ENCODE measurements around the gene RIC8B.
"Not testable (repeated sequence)": the region's sequence is repeated elsewhere in the genome, so short reads cannot be mapped to it uniquely, and the experiment has no call there.

The RIC8B gene

DNA sequence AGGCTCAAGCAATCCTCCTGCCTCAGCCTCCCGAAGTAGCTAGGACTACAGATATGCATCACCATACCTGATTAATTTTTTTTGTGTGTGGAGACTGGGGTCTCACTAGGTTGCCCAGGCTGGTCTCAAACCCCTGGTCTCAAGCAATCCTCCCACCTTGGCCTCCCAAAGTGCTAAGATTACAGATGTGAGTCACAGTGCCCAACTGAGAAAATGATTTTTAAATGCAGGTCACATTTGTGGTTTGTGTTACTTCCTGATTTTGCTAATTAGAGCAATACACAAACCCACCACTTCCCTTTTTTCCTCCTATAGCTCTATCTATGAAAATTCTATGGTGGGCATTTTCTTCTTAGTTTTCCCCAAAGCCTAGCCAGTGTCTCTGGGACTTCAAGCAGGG is 135.7 kb downstream of the RIC8B start:
- no peak for DNase-seq

DNA sequence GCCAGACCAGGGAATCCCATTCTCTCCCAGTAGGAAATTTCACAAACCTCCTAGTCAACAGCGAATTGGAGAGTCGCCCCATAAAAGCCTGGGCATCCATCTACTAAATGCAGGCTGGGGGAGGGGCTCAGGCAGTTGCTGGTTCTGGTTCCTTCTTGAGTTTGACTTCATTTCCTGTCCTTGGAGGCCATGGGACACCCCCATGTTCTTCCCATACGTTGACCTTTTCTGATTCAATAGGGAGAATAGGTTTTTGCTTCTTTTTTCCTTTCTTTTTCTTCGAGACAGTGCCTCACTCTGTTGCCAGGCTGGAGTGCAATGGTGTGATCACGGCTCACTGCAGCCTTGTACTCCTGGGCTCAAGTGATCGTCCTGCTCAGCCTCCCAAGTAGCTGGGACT is 137.1 kb downstream of the RIC8B start:
- DNase-seq: no peak

DNA sequence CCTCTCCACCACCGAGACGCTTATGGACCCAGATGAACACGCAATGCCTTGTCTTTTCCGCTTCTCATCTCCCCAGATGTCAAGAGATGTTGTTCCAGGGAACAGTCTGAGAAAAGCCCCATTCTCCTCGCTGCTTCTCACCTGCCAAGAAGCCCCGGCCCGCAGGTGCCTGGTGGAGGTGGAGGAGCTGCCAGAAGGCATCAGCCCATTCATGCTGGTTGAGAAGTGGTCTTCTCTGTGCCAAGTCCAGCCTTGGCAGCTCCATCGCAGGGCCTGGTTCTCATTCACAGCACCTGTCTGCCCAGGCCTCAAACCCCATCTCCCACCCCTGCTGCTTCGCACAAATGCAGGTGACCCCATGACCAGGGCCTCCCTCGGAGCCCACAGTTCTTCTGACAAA is 139.0 kb downstream of the RIC8B start:
- DNase-seq: no peak

DNA sequence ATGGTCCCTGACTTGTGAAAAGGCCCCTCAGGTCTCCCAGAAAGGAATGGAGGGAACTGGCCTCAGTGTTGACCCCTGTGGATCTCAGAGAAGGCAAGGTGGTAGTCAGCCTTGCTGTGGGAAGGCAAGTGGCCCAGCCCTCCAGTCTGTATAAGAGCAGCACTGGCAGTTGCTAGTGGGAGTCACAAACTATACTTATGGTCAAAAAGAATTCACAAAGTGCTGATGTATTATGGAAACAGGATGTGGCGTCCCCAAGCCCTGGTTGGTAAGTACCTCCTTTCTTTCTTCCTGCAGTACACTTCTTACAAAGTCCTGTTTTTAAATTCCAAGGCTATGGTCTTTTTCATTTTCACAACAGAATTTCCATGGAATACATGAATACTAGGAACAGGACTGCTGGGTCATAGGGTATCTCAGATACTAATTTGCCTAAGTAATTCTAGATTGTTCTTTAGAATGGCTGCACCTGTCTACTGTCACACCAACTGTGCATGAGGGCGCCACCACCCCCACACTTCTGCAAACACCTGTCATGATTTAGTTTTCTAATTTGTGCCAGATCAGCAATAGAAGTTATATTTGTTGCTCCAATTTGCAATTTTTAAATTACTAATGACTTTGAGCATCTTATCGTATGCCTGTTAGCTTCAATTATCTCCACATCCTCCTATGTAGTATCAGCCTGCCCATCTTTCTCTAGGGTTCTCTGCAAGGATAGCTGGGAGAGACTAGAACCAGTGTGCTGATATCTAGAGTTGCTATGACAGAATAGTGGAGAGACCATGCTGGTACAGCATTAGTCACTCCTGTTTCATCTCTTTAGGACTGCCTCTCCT is 140.5 kb downstream of the RIC8B start:
- DNase-seq: no peak

DNA sequence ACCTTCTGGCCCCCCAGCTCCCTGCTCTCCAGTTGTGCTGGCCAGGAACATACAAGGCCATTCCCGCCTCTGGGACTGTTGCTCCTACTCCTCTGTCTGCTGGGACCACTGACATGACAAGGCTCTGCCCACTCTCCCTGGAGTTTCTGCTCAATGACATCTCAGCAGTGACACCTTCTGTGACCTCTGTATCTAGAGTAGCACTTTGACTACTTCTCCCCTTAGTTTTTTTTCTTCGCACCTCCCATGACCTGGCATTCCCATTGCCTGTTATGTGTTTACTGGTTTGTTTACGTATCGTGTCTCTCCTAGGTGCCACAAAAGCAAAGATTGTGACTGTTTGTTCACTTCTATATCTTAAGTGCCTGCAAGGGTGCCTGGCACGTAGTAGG is 141.1 kb downstream of the RIC8B start:
- no peak for DNase-seq

- DNase-seq: no peak
Observed at GRCh38 chr12:106917503-106917902, 143.0 kb downstream of the RIC8B start.

DNA sequence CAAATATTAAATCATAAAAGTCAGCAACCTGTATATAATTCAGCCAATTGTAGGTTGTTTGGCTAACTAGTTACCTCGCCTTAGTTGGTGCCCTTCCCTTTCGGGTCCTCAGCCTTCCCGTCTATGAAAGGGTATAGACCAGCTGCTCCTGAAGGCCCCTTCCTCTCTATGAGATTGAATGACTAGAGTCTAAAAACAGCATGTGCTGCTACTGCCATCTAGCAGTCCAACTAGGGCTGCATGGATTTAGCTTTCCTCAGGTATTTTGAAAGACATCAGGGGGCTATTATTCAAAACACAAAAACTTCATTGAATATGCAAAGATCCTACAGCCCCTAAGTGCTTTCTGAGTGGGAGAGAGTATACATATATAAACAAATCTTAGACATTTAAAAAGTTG is 144.3 kb downstream of the RIC8B start:
- peak; percentile 35 to 59 for DNase-seq

DNA sequence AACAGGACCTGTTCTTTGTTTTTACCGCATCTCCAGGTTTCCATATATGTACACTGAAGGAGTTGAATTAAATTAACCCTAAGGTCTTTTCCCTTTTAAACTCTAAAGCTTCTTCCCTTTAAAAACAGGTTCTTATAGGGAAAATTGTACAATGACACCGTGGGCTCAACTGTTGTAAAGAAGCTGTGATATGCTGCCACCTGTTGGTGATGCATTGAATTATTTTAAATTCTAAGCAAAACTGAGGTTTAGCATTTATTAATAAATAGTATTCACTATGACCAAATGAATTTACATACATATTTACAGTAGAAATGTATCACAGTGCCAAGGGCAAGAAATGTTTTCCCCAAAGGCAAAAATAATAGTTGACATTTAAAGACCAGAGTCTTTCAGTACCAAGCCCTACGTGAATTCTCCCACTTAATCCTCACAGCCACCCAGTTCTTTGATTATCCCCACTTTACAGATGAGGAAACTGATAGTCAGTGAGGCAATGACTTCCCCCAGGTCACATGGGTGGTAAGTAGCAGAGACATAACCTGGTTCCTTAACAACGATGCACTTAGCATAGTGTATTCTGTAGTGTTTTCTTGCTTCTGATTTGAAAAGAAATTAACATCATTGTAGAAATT is 145.5 kb downstream of the RIC8B start:
- peak in 1 of 2 experiments; percentile 43 for DNase-seq

DNA sequence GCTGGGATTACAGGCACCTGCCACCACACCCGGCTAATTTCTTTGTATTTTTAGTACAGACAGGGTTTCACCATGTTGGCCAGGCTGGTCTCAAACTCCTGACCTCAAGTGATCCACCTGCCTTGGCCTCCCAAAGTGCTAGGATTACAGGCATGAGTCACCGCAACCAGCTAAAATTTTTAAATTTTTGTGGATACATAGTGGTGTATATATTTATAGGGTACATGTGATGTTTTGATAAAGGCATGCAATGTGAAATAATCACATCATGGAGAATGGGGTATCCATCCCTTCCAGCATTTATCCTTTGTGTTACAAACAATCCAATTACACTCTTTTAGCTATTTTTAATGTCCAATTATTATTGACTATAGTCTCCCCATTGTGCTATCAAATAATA is 147.5 kb downstream of the RIC8B start:
- not testable (repeated sequence) for DNase-seq

DNA sequence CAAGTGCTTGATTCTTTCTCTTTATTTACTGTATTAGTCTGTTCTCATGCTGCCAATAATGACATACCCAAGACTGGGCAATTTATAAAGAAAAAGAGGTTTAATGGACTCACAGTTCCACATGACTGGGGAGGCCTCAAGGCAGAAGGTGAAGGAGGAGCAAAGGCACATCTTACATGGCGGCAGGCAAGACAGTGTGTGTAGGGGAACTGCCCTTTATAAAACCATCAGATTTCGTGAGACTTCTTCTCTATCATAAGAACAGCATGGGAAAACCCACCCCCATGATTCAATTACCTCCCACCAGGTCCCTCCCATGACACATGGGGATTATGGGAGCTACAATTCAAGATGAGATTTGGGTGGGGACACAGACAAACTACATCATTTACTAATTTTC is 149.1 kb downstream of the RIC8B start:
- not testable (repeated sequence) for DNase-seq

- DNase-seq: no peak
Observed at GRCh38 chr12:106924268-106924861, 149.9 kb downstream of the RIC8B start.

GRCh38 chr12:106926657-106927056 is 152.2 kb downstream of the RIC8B start:
- no peak for DNase-seq

- DNase-seq: no peak
Observed at GRCh38 chr12:106934277-106934676, 159.8 kb downstream of the RIC8B start.

All from NCI-H1930 (cell line).